Neural cell (in vitro differentiated cells): ENCODE measurements around the gene MED26. TPM values are rescaled to one million over a fixed set of nuclear protein-coding genes. Genes with fewer than 3 reads are reported as not detected.

Source experiments
- H2AFZ ChIP-seq: fragments of 200-600, 300-800 bp; sonication (generic), shearing (Covaris generic); 2 replicates; pipeline ENCODE4 v1.6.0; 2014; ENCODE audit warnings: low read depth, mild to moderate bottlenecking, antibody characterized with exemption, low read length, moderate library complexity
- H3F3A ChIP-seq: fragments of 200-600 bp; shearing (Covaris generic); 2 replicates; pipeline ENCODE4 v1.6.1; 2016; ENCODE audit warnings: mild to moderate bottlenecking, moderate library complexity, mixed read lengths, antibody characterized with exemption, low read length; ENCODE audit not compliant: insufficient read depth, poor library complexity, severe bottlenecking
- H3K27ac ChIP-seq: fragments of 200-600, 300-800 bp; sonication (generic), shearing (Covaris generic); 2 replicates; pipeline ENCODE4 v1.5.1; 2014; ENCODE audit warnings: mild to moderate bottlenecking, low read length, moderate library complexity
- H3K27me3 ChIP-seq: fragments of 300-800, 200-600 bp; sonication (generic), shearing (Covaris generic); 2 replicates; pipeline ENCODE4 v1.6.0; 2014; ENCODE audit warnings: mild to moderate bottlenecking, low read depth, low read length, moderate library complexity; ENCODE audit not compliant: insufficient read depth
- H3K36me3 ChIP-seq: fragments of 300-800, 200-600 bp; sonication (generic), shearing (Covaris generic); 2 replicates; pipeline ENCODE4 v1.5.1; 2014; ENCODE audit warnings: mild to moderate bottlenecking, antibody characterized with exemption, low read length, moderate library complexity; ENCODE audit not compliant: insufficient read depth
- H3K4me2 ChIP-seq: fragments of 300-800, 200-600 bp; sonication (generic), shearing (Covaris generic); 2 replicates; pipeline ENCODE4 v1.6.0; 2014; ENCODE audit warnings: mild to moderate bottlenecking, low read length
- H3K4me3 ChIP-seq: fragments of 300-800, 200-600 bp; sonication (generic), shearing (Covaris generic); 2 replicates; pipeline ENCODE4 v1.5.1; 2014; ENCODE audit warnings: mild to moderate bottlenecking, low read length, moderate library complexity
- H3K79me2 ChIP-seq: fragments of 200-600 bp; shearing (Covaris generic); replicated peaks from 2 replicates; pipeline ENCODE4 v1.6.0; 2014; ENCODE audit warnings: mild to moderate bottlenecking, low read length, moderate library complexity; ENCODE audit not compliant: insufficient read depth
- H3K9ac ChIP-seq: fragments of 300-800, 200-600 bp; sonication (generic), shearing (Covaris generic); 2 replicates; pipeline ENCODE4 v1.6.1; 2016; ENCODE audit warnings: mild to moderate bottlenecking, low read length, mixed read lengths
- H3K9me2 ChIP-seq: fragments of 200-600 bp; shearing (Covaris generic); 2 replicates; pipeline ENCODE4 v1.6.1; 2016; ENCODE audit warnings: mild to moderate bottlenecking, low read length, mixed read lengths; ENCODE audit not compliant: insufficient read depth
- H3K9me3 ChIP-seq: fragments of 200-600, 300-800 bp; sonication (generic), shearing (Covaris generic); 2 replicates; pipeline ENCODE4 v1.6.1; 2016; ENCODE audit warnings: mild to moderate bottlenecking, mixed run types, low read length, moderate library complexity, mixed read lengths
- H4K20me1 ChIP-seq: fragments of 200-600 bp; shearing (Covaris generic); 2 replicates; pipeline ENCODE4 v1.6.1; 2016; ENCODE audit warnings: mild to moderate bottlenecking, mixed run types; ENCODE audit not compliant: insufficient read depth
- EP300 ChIP-seq: fragments of 450-650 bp; conservative IDR thresholded peaks from 2 replicates; pipeline ENCODE4 v1.6.1; 2014; ENCODE audit warnings: antibody characterized with exemption, mild to moderate bottlenecking, moderate library complexity; ENCODE audit not compliant: poor library complexity, severe bottlenecking
- EZH2 ChIP-seq: fragments of 200-600, 300-800 bp; shearing (Covaris generic), sonication (generic); IDR thresholded peaks from 2 replicates; pipeline ENCODE4 v1.6.1; 2014; ENCODE audit warnings: antibody characterized with exemption, low read length, borderline replicate concordance, mild to moderate bottlenecking; ENCODE audit not compliant: insufficient read depth, poor library complexity, severe bottlenecking
- MXI1 ChIP-seq: fragments of 450-650 bp; conservative IDR thresholded peaks from 2 replicates; pipeline ENCODE4 v1.6.1; 2014; ENCODE audit warnings: antibody characterized with exemption, mild to moderate bottlenecking; ENCODE audit not compliant: poor library complexity, severe bottlenecking
- POLR2AphosphoS5 ChIP-seq: IDR thresholded peaks from 2 replicates; pipeline ENCODE4 v1.6.1; 2012
- RAD21 ChIP-seq: fragments of 450-650 bp; conservative IDR thresholded peaks from 2 replicates; pipeline ENCODE4 v1.6.1; 2014; ENCODE audit warnings: antibody characterized with exemption, mild to moderate bottlenecking, moderate library complexity
- SMC3 ChIP-seq: fragments of 450-650 bp; conservative IDR thresholded peaks from 2 replicates; pipeline ENCODE4 v1.6.1; 2014; ENCODE audit warnings: antibody characterized with exemption, mild to moderate bottlenecking, moderate library complexity; ENCODE audit not compliant: poor library complexity
- TAF1 ChIP-seq: IDR thresholded peaks from 2 replicates; pipeline ENCODE4 v1.6.1; 2012; ENCODE audit warnings: low read depth
- polyA plus RNA-seq: library from polyadenylated mRNA; depleted of rRNA; stranded (reverse); fragments of >200 nt; gene quantifications from 2 replicates; pipeline ENCODE4 v1.2.3, GENCODE V29; 2014
- TF ChIP-seq, protein P1 (sequence below): fragments of 450-650 bp; IDR thresholded peaks from 2 replicates; pipeline ENCODE4 v1.5.1; 2014; ENCODE audit warnings: antibody characterized with exemption, mild to moderate bottlenecking, moderate library complexity; ENCODE audit not compliant: poor library complexity, severe bottlenecking
- TF ChIP-seq, protein P2 (sequence below): IDR thresholded peaks from 2 replicates; pipeline ENCODE4 v1.6.1; 2012; ENCODE audit warnings: borderline replicate concordance

The MED26 gene
- polyA plus RNA-seq, 1 donor from 2014 or later: 4.2 TPM

DNA sequence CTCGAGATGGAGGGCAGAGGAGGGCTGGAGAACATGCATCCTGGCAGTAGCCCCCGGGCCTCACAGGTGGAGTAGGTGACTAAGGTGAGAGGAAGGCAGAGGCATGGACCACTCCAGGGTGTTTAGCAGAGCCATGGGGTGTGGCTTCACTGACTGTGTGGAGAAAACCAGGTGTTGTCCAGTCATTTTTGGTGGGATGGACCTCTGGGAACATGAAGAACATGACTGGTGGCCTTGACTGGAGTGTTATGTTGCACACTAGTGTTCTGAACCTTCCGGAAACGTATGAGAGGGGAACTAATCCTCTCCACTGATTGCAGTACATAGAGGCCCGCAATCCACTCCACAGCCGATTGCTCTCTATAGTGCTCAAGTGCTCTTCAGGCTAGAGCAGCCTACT is 16.9 kb downstream of the MED26 start:
- Histone ChIP-seq H3F3A (no peaks in the 10 kb centered on the region), H3K9me3 (no peaks in the 10 kb centered on the region), H4K20me1 (no peaks in the 10 kb centered on the region), H3K36me3 (no peaks in the 10 kb centered on the region), H3K9me2 (no peaks in the 10 kb centered on the region), H3K27me3 (no peaks in the 10 kb centered on the region), H3K79me2 (peaks cover 51% of the 10 kb centered on the region), H3K27ac (no peak overlapping the region), H3K4me2 (no peak overlapping the region), H3K4me3 (no peak overlapping the region), H3K9ac (no peak overlapping the region), H2AFZ (no peak overlapping the region)
- TF ChIP-seq EZH2 (no peak), POLR2AphosphoS5 (no peak), TAF1 (no peak), EP300 (no peak), MXI1 (no peak), SMC3 (no peak), RAD21 (no peak)
- TF ChIP-seq, protein P1, sequence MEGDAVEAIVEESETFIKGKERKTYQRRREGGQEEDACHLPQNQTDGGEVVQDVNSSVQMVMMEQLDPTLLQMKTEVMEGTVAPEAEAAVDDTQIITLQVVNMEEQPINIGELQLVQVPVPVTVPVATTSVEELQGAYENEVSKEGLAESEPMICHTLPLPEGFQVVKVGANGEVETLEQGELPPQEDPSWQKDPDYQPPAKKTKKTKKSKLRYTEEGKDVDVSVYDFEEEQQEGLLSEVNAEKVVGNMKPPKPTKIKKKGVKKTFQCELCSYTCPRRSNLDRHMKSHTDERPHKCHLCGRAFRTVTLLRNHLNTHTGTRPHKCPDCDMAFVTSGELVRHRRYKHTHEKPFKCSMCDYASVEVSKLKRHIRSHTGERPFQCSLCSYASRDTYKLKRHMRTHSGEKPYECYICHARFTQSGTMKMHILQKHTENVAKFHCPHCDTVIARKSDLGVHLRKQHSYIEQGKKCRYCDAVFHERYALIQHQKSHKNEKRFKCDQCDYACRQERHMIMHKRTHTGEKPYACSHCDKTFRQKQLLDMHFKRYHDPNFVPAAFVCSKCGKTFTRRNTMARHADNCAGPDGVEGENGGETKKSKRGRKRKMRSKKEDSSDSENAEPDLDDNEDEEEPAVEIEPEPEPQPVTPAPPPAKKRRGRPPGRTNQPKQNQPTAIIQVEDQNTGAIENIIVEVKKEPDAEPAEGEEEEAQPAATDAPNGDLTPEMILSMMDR: no peak
- TF ChIP-seq, protein P2, sequence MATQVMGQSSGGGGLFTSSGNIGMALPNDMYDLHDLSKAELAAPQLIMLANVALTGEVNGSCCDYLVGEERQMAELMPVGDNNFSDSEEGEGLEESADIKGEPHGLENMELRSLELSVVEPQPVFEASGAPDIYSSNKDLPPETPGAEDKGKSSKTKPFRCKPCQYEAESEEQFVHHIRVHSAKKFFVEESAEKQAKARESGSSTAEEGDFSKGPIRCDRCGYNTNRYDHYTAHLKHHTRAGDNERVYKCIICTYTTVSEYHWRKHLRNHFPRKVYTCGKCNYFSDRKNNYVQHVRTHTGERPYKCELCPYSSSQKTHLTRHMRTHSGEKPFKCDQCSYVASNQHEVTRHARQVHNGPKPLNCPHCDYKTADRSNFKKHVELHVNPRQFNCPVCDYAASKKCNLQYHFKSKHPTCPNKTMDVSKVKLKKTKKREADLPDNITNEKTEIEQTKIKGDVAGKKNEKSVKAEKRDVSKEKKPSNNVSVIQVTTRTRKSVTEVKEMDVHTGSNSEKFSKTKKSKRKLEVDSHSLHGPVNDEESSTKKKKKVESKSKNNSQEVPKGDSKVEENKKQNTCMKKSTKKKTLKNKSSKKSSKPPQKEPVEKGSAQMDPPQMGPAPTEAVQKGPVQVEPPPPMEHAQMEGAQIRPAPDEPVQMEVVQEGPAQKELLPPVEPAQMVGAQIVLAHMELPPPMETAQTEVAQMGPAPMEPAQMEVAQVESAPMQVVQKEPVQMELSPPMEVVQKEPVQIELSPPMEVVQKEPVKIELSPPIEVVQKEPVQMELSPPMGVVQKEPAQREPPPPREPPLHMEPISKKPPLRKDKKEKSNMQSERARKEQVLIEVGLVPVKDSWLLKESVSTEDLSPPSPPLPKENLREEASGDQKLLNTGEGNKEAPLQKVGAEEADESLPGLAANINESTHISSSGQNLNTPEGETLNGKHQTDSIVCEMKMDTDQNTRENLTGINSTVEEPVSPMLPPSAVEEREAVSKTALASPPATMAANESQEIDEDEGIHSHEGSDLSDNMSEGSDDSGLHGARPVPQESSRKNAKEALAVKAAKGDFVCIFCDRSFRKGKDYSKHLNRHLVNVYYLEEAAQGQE: no peak

- no peak overlapping the region for H3K4me3 ChIP-seq
- no peak overlapping the region for H3K27ac ChIP-seq
- H4K20me1 ChIP-seq: no peaks in the 10 kb centered on the region
- H3K9me3 ChIP-seq: no peaks in the 10 kb centered on the region
- H2AFZ ChIP-seq: no peak overlapping the region
- no peak overlapping the region for H3K9ac ChIP-seq
- H3K79me2 ChIP-seq: peaks cover 41% of the 10 kb centered on the region
- TF ChIP-seq POLR2AphosphoS5: no peak
- TF ChIP-seq EZH2: no peak
- no peak for TF ChIP-seq TAF1
- no peak for TF ChIP-seq MXI1
- no peak for TF ChIP-seq SMC3
- TF ChIP-seq, protein P2: no peak
- no peak for TF ChIP-seq RAD21
- no peak for TF ChIP-seq EP300
- TF ChIP-seq, protein P1: no peak
- H3K4me2 ChIP-seq: no peak overlapping the region
- H3F3A ChIP-seq: no peaks in the 10 kb centered on the region
- no peaks in the 10 kb centered on the region for H3K36me3 ChIP-seq
- no peaks in the 10 kb centered on the region for H3K27me3 ChIP-seq
- no peaks in the 10 kb centered on the region for H3K9me2 ChIP-seq
Observed at GRCh38 chr19:16609511-16610200, 18.3 kb downstream of the MED26 start.
